OCI-LY1 (cell line): ENCODE results near the gene LRIG1.

Experiments
- H2AFZ ChIP-seq: fragments of 200-600 bp; sonication (generic), shearing (Covaris generic); 2 replicates; pipeline ENCODE4 v1.6.0; 2014; ENCODE audit warnings: antibody characterized with exemption, mild to moderate bottlenecking, low read length
- H3F3A ChIP-seq: fragments of 200-600 bp; sonication (generic), shearing (Covaris generic); 2 replicates; pipeline ENCODE4 v1.6.0; 2014; ENCODE audit warnings: mild to moderate bottlenecking, antibody characterized with exemption, low read length, moderate library complexity; ENCODE audit not compliant: insufficient read depth
- H3K27ac ChIP-seq: fragments of 200-600 bp; sonication (generic); 2 replicates; pipeline ENCODE4 v1.5.1; 2014; ENCODE audit warnings: low read length, mixed run types, mild to moderate bottlenecking, low read depth; ENCODE audit not compliant: poor library complexity, severe bottlenecking
- H3K27me3 ChIP-seq: fragments of 200-600 bp; sonication (generic); 2 replicates; pipeline ENCODE4 v1.6.0; 2014; ENCODE audit warnings: antibody characterized with exemption, mild to moderate bottlenecking, low read length, moderate library complexity; ENCODE audit not compliant: insufficient read depth
- H3K36me3 ChIP-seq: fragments of 200-600 bp; sonication (generic); 2 replicates; pipeline ENCODE4 v1.6.1; 2014; ENCODE audit warnings: mild to moderate bottlenecking, antibody characterized with exemption, low read length, moderate library complexity, mixed read lengths; ENCODE audit not compliant: insufficient read depth
- H3K4me1 ChIP-seq: fragments of 200-600 bp; sonication (generic); 2 replicates; pipeline ENCODE4 v1.5.1; 2014; ENCODE audit warnings: mild to moderate bottlenecking, low read length, moderate library complexity; ENCODE audit not compliant: insufficient read depth, severe bottlenecking
- H3K4me2 ChIP-seq: fragments of 200-600 bp; sonication (generic), shearing (Covaris generic); 2 replicates; pipeline ENCODE4 v1.6.1; 2014; ENCODE audit warnings: low read length
- H3K4me3 ChIP-seq: fragments of 200-600 bp; sonication (generic); 2 replicates; pipeline ENCODE4 v1.5.1; 2014; ENCODE audit warnings: low read length, low read depth, mild to moderate bottlenecking, mixed read lengths; ENCODE audit not compliant: poor library complexity, severe bottlenecking
- H3K79me2 ChIP-seq: fragments of 200-600 bp; shearing (Covaris generic); 2 replicates; pipeline ENCODE4 v1.6.1; 2016; ENCODE audit warnings: mixed run types, low read length, mixed read lengths; ENCODE audit not compliant: insufficient read depth
- H3K9ac ChIP-seq: fragments of 200-600 bp; sonication (generic), shearing (Covaris generic); 2 replicates; pipeline ENCODE4 v1.6.1; 2014; ENCODE audit warnings: mild to moderate bottlenecking, low read length, mixed read lengths
- H3K9me2 ChIP-seq: fragments of 200-600 bp; sonication (generic), shearing (Covaris generic); 2 replicates; pipeline ENCODE4 v1.6.1; 2014; ENCODE audit warnings: low read depth, mild to moderate bottlenecking, low read length, mixed read lengths
- H3K9me3 ChIP-seq: fragments of 200-600 bp; shearing (Covaris generic); 2 replicates; pipeline ENCODE4 v1.6.1; 2014; ENCODE audit warnings: low read length, mixed read lengths
- H4K20me1 ChIP-seq: fragments of 200-600 bp; sonication (generic), shearing (Covaris generic); 2 replicates; pipeline ENCODE4 v1.6.0; 2016; ENCODE audit warnings: mild to moderate bottlenecking, low read length; ENCODE audit not compliant: insufficient read depth
- EZH2 ChIP-seq: fragments of 200-600 bp; sonication (generic), shearing (Covaris generic); IDR thresholded peaks from 2 replicates; pipeline ENCODE4 v1.8.0; 2017; ENCODE audit warnings: borderline replicate concordance, mixed run types, mild to moderate bottlenecking, antibody characterized with exemption, low read length, moderate library complexity, mixed read lengths
- TF ChIP-seq, protein P1 (sequence below): fragments of 200-600 bp; sonication (generic), shearing (Covaris generic); IDR thresholded peaks from 2 replicates; pipeline ENCODE4 v1.5.1; 2017; ENCODE audit warnings: mild to moderate bottlenecking, antibody characterized with exemption, low read length, moderate library complexity, mixed read lengths

The LRIG1 gene

DNA sequence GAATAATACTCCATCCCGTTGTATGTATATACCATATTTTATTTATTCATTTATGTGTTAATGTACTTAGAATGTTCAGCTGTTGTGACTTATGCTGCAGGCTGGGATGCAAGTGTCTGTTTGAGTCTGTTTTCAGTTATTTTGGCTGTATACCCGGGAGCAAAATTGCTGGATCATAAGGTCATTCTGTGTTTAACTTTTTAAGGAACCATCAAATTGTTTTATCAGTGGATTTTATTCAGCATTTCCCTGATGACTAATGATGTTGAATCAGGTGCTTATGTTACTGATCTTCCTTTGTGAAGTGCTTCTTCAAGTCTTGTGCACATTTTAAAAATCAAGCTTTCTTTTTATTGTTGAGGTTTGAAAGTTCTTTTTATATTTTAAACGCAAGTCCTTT is 161.9 kb downstream of the LRIG1 start:
- no peaks in the 10 kb centered on the region for H3K36me3 ChIP-seq
- H3K4me3 ChIP-seq = no peak overlapping the region
- no peaks in the 10 kb centered on the region for H3K4me1 ChIP-seq
- H3K9ac ChIP-seq = no peak overlapping the region
- no peak overlapping the region for H2AFZ ChIP-seq
- H3K4me2 ChIP-seq = no peak overlapping the region
- TF ChIP-seq EZH2 = no peak
- TF ChIP-seq, protein P1, sequence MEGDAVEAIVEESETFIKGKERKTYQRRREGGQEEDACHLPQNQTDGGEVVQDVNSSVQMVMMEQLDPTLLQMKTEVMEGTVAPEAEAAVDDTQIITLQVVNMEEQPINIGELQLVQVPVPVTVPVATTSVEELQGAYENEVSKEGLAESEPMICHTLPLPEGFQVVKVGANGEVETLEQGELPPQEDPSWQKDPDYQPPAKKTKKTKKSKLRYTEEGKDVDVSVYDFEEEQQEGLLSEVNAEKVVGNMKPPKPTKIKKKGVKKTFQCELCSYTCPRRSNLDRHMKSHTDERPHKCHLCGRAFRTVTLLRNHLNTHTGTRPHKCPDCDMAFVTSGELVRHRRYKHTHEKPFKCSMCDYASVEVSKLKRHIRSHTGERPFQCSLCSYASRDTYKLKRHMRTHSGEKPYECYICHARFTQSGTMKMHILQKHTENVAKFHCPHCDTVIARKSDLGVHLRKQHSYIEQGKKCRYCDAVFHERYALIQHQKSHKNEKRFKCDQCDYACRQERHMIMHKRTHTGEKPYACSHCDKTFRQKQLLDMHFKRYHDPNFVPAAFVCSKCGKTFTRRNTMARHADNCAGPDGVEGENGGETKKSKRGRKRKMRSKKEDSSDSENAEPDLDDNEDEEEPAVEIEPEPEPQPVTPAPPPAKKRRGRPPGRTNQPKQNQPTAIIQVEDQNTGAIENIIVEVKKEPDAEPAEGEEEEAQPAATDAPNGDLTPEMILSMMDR = no peak
- no peaks in the 10 kb centered on the region for H3F3A ChIP-seq
- H3K27ac ChIP-seq = no peak overlapping the region
- H3K9me2 ChIP-seq = no peaks in the 10 kb centered on the region
- no peaks in the 10 kb centered on the region for H4K20me1 ChIP-seq
- no peaks in the 10 kb centered on the region for H3K27me3 ChIP-seq
- no peaks in the 10 kb centered on the region for H3K79me2 ChIP-seq
- H3K9me3 ChIP-seq = no peaks in the 10 kb centered on the region

- no peak overlapping the region for H2AFZ ChIP-seq
- H3K79me2 ChIP-seq = no peaks in the 10 kb centered on the region
- no peak overlapping the region for H3K9ac ChIP-seq
- no peaks in the 10 kb centered on the region for H4K20me1 ChIP-seq
- H3K4me3 ChIP-seq = no peak overlapping the region
- no peaks in the 10 kb centered on the region for H3K9me2 ChIP-seq
- no peak overlapping the region for H3K27ac ChIP-seq
- H3K36me3 ChIP-seq = no peaks in the 10 kb centered on the region
- TF ChIP-seq EZH2 = no peak
- TF ChIP-seq, protein P1 = no peak
- no peak overlapping the region for H3K4me2 ChIP-seq
- H3K9me3 ChIP-seq = no peaks in the 10 kb centered on the region
- no peaks in the 10 kb centered on the region for H3F3A ChIP-seq
- H3K27me3 ChIP-seq = no peaks in the 10 kb centered on the region
- no peaks in the 10 kb centered on the region for H3K4me1 ChIP-seq
These were observed 164.5 kb downstream of the LRIG1 start for GRCh38 chr3:66336333-66336766.

DNA sequence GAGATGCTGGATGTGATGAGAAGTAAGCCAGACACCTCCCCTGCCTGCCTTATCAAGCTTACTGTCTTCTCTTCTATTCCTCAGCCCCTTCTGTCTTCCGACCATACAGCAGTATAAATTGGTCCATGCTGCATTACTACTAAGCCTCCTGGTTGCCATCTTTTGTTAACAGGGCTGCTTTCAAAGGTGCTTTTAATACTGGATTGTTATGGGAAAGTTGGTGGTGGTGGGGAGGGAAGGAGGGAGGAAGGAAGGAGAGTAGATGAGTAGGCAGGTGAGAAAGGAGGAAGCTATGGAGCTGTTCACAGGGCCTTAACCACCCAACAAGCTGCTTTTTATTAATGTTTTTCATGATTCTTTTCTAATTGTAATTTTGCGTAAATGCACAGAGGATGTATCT is 165.2 kb downstream of the LRIG1 start:
- H3K9me2 ChIP-seq = no peaks in the 10 kb centered on the region

More for the DNA sequence above, 165.2 kb downstream of the LRIG1 start:
- Histone ChIP-seq H3K36me3 (no peaks in the 10 kb centered on the region), H3K27ac (no peak overlapping the region), H3K79me2 (no peaks in the 10 kb centered on the region), H3K4me2 (no peak overlapping the region), H3K9ac (no peak overlapping the region), H2AFZ (no peak overlapping the region), H3K4me3 (no peak overlapping the region), H3K27me3 (no peaks in the 10 kb centered on the region), H3F3A (no peaks in the 10 kb centered on the region), H3K4me1 (no peaks in the 10 kb centered on the region), H4K20me1 (no peaks in the 10 kb centered on the region), H3K9me3 (no peaks in the 10 kb centered on the region)
- no peak for TF ChIP-seq EZH2
- TF ChIP-seq, protein P1 = no peak
